Muscle of arm (tissue), 14 donors: Measurements from ENCODE around the gene ETNPPL. TPM values are rescaled to one million over a fixed set of nuclear protein-coding genes. Genes with fewer than 3 reads are reported as not detected.

Experiments used
- DNase-seq: peaks from one replicate; pipeline ENCODE4 v3.0.0-alpha.2; 2013
- long read RNA-seq, 11 donors: transcript quantifications; one replicate each; lab custom pipeline, GENCODE V29; 2026
- polyA plus RNA-seq, 12 donors: library from polyadenylated mRNA; unstranded; fragments of 120-200 nt; gene quantifications; one replicate each; pipeline ENCODE4 v1.2.1, GENCODE V29; 2013; ENCODE audit not compliant: insufficient read length in 12 of 12

ETNPPL gene
- polyA plus RNA-seq = under 1 TPM in 5 of 12 donors, not detected in 7; 0.14 to 0.44 (median 0.33) TPM
- long read RNA-seq, donor 1 = 0 reads
- long read RNA-seq, donor 2 = 0 reads
- long read RNA-seq, donor 3 = 0 reads
- long read RNA-seq, donor 4 = 0 reads
- long read RNA-seq, donor 5 = 0 reads
- long read RNA-seq, donor 6 = 0 reads
- long read RNA-seq, donor 7 = 0 reads
- long read RNA-seq, donor 8 = 0 reads
- long read RNA-seq, donor 9 = 0 reads
- long read RNA-seq, donor 10 = 0 reads
- long read RNA-seq, donor 11 = 0 reads

- DNase-seq = peak; percentile 31
These were observed at the start of gene ETNPPL for GRCh38 chr4:108762559-108763225. Gene ETNPPL (minus strand): TSS chr4:108763053. CDS start chr4:108762898, 155 bp downstream.

GRCh38 chr4:108811486-108811885, 48.6 kb upstream of the ETNPPL start:
- DNase-seq = no peak

GRCh38 chr4:108810087-108810486, 47.2 kb upstream of the ETNPPL start:
- DNase-seq = no peak

- DNase-seq = no peak
These were observed 41.9 kb upstream of the ETNPPL start for GRCh38 chr4:108804648-108805273.

GRCh38 chr4:108799306-108799705, 36.5 kb upstream of the ETNPPL start:
- no peak for DNase-seq

- no peak for DNase-seq
These were observed 33.3 kb upstream of the ETNPPL start for GRCh38 chr4:108796173-108796572.

- no peak for DNase-seq
These were observed 32.9 kb upstream of the ETNPPL start for GRCh38 chr4:108795733-108796132.

- DNase-seq = no peak
These were observed 31.3 kb upstream of the ETNPPL start for GRCh38 chr4:108794136-108794535.

GRCh38 chr4:108793415-108793814, 30.6 kb upstream of the ETNPPL start:
- DNase-seq = no peak

- no peak for DNase-seq
These were observed 25.9 kb upstream of the ETNPPL start for GRCh38 chr4:108788731-108789130.

GRCh38 chr4:108787724-108788123, 24.9 kb upstream of the ETNPPL start:
- no peak for DNase-seq

GRCh38 chr4:108787106-108787505, 24.3 kb upstream of the ETNPPL start:
- DNase-seq = no peak

GRCh38 chr4:108786351-108786750, 23.5 kb upstream of the ETNPPL start:
- DNase-seq = no peak

GRCh38 chr4:108783665-108784463, 21.0 kb upstream of the ETNPPL start:
- no peak for DNase-seq

GRCh38 chr4:108779958-108780357, 17.1 kb upstream of the ETNPPL start:
- no peak for DNase-seq

- no peak for DNase-seq
These were observed 14.5 kb upstream of the ETNPPL start for GRCh38 chr4:108777388-108777787.

- DNase-seq = no peak
These were observed 13.1 kb upstream of the ETNPPL start for GRCh38 chr4:108775921-108776320.

- DNase-seq = no peak
These were observed 12.1 kb upstream of the ETNPPL start for GRCh38 chr4:108774809-108775530.

GRCh38 chr4:108772402-108772801, 9.5 kb upstream of the ETNPPL start:
- DNase-seq = no peak

- DNase-seq = no peak
These were observed 3.2 kb upstream of the ETNPPL start for GRCh38 chr4:108766058-108766457.

- DNase-seq = no peak
These were observed 1.1 kb upstream of the ETNPPL start for GRCh38 chr4:108763986-108764385.

GRCh38 chr4:108763226-108763593, 357 bp upstream of the ETNPPL start:
- DNase-seq = peak; percentile 9
